H1 (cell line): ENCODE data around the gene CACNA1B. TPM values are rescaled to one million over a fixed set of nuclear protein-coding genes. Genes with fewer than 3 reads are reported as not detected.

ENCODE experiments used
- CTCF ChIA-PET: fragments of 300-600 bp; sonication (Branson Sonifier 250); formaldehyde crosslinking; loops from one replicate; lab custom pipeline; 2021; ENCODE audit not compliant: partially characterized antibody; lab: Charles Lee
- POLR2A ChIA-PET: fragments of 300-600 bp; sonication (Branson Sonifier 250); formaldehyde crosslinking; loops from one replicate; lab custom pipeline; 2021; ENCODE audit warnings: inconsistent platforms; ENCODE audit not compliant: partially characterized antibody; lab: Charles Lee
- DNase-seq, 2 experiments: peaks; one replicate each; pipeline versions ENCODE4 v3.0.0 to v3.0.0-alpha.2; 2010 to 2022; ENCODE audit warnings: low spot score in 2 of 2, low read depth in 1 of 2, mixed read lengths in 1 of 2
- FAIRE-seq: peaks from 2 replicates; lab custom pipeline; 2011; peaks lifted over from hg19 to GRCh38; lab: Jason Lieb, UNC
- H2AFZ ChIP-seq: 2 replicates; pipeline ENCODE4 v1.8.1; 2012; ENCODE audit warnings: low read length, inconsistent platforms
- H2AK5ac ChIP-seq: 2 replicates; pipeline ENCODE4 v1.6.1; 2013; ENCODE audit warnings: low read depth, low read length
- H2BK120ac ChIP-seq: replicated peaks from 2 replicates; pipeline ENCODE3; 2013; ENCODE audit warnings: low read depth, low read length, inconsistent platforms
- H2BK12ac ChIP-seq: 2 replicates; pipeline ENCODE4 v1.6.1; 2013; ENCODE audit warnings: low read depth, low read length
- H2BK15ac ChIP-seq: 2 replicates; pipeline ENCODE4 v1.6.1; 2013; ENCODE audit warnings: low read length
- H2BK20ac ChIP-seq: 2 replicates; pipeline ENCODE4 v1.6.1; 2013; ENCODE audit warnings: low read length
- H2BK5ac ChIP-seq: 2 replicates; pipeline ENCODE4 v1.6.1; 2013; ENCODE audit warnings: low read depth, low read length
- H3K14ac ChIP-seq: 2 replicates; pipeline ENCODE4 v1.6.1; 2013; ENCODE audit warnings: inconsistent platforms; ENCODE audit not compliant: insufficient read length
- H3K18ac ChIP-seq: 2 replicates; pipeline ENCODE4 v1.6.1; 2013; ENCODE audit warnings: low read length; ENCODE audit errors: extremely low read depth
- H3K23ac ChIP-seq: 2 replicates; pipeline ENCODE4 v1.6.1; 2013; ENCODE audit warnings: inconsistent platforms; ENCODE audit not compliant: insufficient read length
- H3K23me2 ChIP-seq: 2 replicates; pipeline ENCODE4 v1.6.1; 2013; ENCODE audit warnings: low read depth, low read length
- H3K27ac ChIP-seq: 2 replicates; pipeline ENCODE4 v1.6.1; 2011; ENCODE audit warnings: low read depth, low read length, inconsistent platforms
- H3K27me3 ChIP-seq, 4 experiments: replicated peaks in 1 of 4; 1 replicate in 1 of 4; 2 replicates in 3 of 4; pipeline versions ENCODE4 v1.6.1 to v1.8.1; 2011 to 2013; ENCODE audit warnings: low read length in 3 of 4, mild to moderate bottlenecking in 3 of 4, inconsistent platforms in 2 of 4, mixed read lengths in 2 of 4, moderate library complexity in 1 of 4; ENCODE audit not compliant: control insufficient read depth in 3 of 4, insufficient read depth in 3 of 4; ENCODE audit errors: extremely low read depth in 1 of 4
- H3K36me3 ChIP-seq, 4 experiments: 2 replicates each; pipeline versions ENCODE4 v1.6.1 to v1.8.1; 2011 to 2013; ENCODE audit warnings: mild to moderate bottlenecking in 4 of 4, low read length in 3 of 4, moderate library complexity in 2 of 4, control low read depth in 1 of 4, inconsistent platforms in 1 of 4; ENCODE audit not compliant: insufficient read depth in 4 of 4, control insufficient read depth in 2 of 4
- H3K4ac ChIP-seq: replicated peaks from 2 replicates; pipeline ENCODE3; 2013; ENCODE audit warnings: low read length, low read depth, mixed read lengths, inconsistent platforms; ENCODE audit not compliant: insufficient read length
- H3K4me1 ChIP-seq, 4 experiments: replicated peaks in 1 of 4; 1 replicate in 1 of 4; 2 replicates in 3 of 4; pipeline versions ENCODE4 v1.6.1 to v1.8.1; 2011 to 2013; ENCODE audit warnings: low read length in 3 of 4, inconsistent platforms in 2 of 4, mixed read lengths in 1 of 4; ENCODE audit not compliant: insufficient read depth in 4 of 4, control insufficient read depth in 3 of 4
- H3K4me2 ChIP-seq, 2 experiments: 2 replicates each; pipeline versions ENCODE4 v1.6.1 to v1.8.1; 2011 to 2013; ENCODE audit warnings: low read depth in 2 of 2, low read length in 2 of 2, control low read depth in 1 of 2, inconsistent platforms in 1 of 2, mild to moderate bottlenecking in 1 of 2; ENCODE audit not compliant: insufficient read depth in 1 of 2
- H3K4me3 ChIP-seq, 4 experiments: fragments of 200-600, 300-600 bp in 1 of 4; sonication (generic), shearing (Covaris generic), sonication (Bioruptor Twin) in 1 of 4; 2 replicates each; pipeline versions ENCODE4 v1.5.1 to v1.8.1; 2011 to 2016; ENCODE audit warnings: low read length in 4 of 4, low read depth in 3 of 4, control low read depth in 2 of 4, inconsistent platforms in 2 of 4, mild to moderate bottlenecking in 2 of 4, mixed read lengths in 1 of 4, moderate library complexity in 1 of 4; ENCODE audit not compliant: insufficient read depth in 2 of 4; ENCODE audit errors: extremely low read depth in 1 of 4
- H3K56ac ChIP-seq: replicated peaks from 2 replicates; pipeline ENCODE3; 2013; ENCODE audit warnings: low read depth, mild to moderate bottlenecking, mixed read lengths, low read length, inconsistent platforms; ENCODE audit not compliant: insufficient read length
- H3K79me1 ChIP-seq: 2 replicates; pipeline ENCODE4 v1.6.1; 2013; ENCODE audit warnings: low read depth, low read length, control low read depth
- H3K79me2 ChIP-seq, 2 experiments: 2 replicates each; pipeline versions ENCODE4 v1.6.1 to v1.8.1; 2012 to 2013; ENCODE audit warnings: low read length in 2 of 2, mild to moderate bottlenecking in 2 of 2, inconsistent platforms in 1 of 2; ENCODE audit not compliant: insufficient read depth in 2 of 2, control insufficient read depth in 1 of 2
- H3K9ac ChIP-seq, 4 experiments: replicated peaks in 1 of 4; 1 replicate in 1 of 4; 2 replicates in 3 of 4; pipeline versions ENCODE4 v1.6.1 to v1.8.1; 2011 to 2013; ENCODE audit warnings: low read depth in 3 of 4, low read length in 3 of 4, control low read depth in 2 of 4, mild to moderate bottlenecking in 2 of 4, moderate library complexity in 2 of 4, inconsistent platforms in 1 of 4; ENCODE audit errors: extremely low read depth in 1 of 4
- H3K9me3 ChIP-seq, 2 experiments: 2 replicates each; pipeline versions ENCODE4 v1.6.1 to v1.8.1; 2012 to 2013; ENCODE audit warnings: mild to moderate bottlenecking in 2 of 2, moderate library complexity in 2 of 2, control low read depth in 1 of 2, inconsistent platforms in 1 of 2, low read depth in 1 of 2, low read length in 1 of 2, mixed read lengths in 1 of 2; ENCODE audit not compliant: insufficient read depth in 2 of 2
- H4K20me1 ChIP-seq, 2 experiments: replicated peaks in 1 of 2; 2 replicates each; pipeline versions ENCODE3 to v1.8.1; 2011 to 2013; ENCODE audit warnings: inconsistent platforms in 2 of 2, low read length in 2 of 2, mild to moderate bottlenecking in 1 of 2; ENCODE audit not compliant: insufficient read depth in 2 of 2, control insufficient read depth in 1 of 2
- H4K5ac ChIP-seq: 2 replicates; pipeline ENCODE4 v1.6.1; 2013; ENCODE audit warnings: low read length, low read depth, mixed read lengths, inconsistent platforms; ENCODE audit not compliant: insufficient read length
- H4K8ac ChIP-seq: 2 replicates; pipeline ENCODE4 v1.8.0; 2013; ENCODE audit warnings: mild to moderate bottlenecking, moderate library complexity, low read length, inconsistent platforms; ENCODE audit not compliant: insufficient read depth; ENCODE audit errors: extremely low read depth
- H4K91ac ChIP-seq: replicated peaks from 2 replicates; pipeline ENCODE3; 2013; ENCODE audit warnings: low read length, mixed read lengths, inconsistent platforms; ENCODE audit not compliant: insufficient read length
- GABPA ChIP-seq: IDR thresholded peaks from 2 replicates; pipeline ENCODE4 v1.6.1; 2011; ENCODE audit warnings: mild to moderate bottlenecking, low read length, moderate library complexity, borderline replicate concordance; ENCODE audit not compliant: insufficient read depth
- NANOG ChIP-seq: IDR thresholded peaks from 2 replicates; pipeline ENCODE4 v1.6.1; 2011; ENCODE audit warnings: low read length, low read depth, mild to moderate bottlenecking, inconsistent platforms; ENCODE audit not compliant: insufficient read depth, poor library complexity, severe bottlenecking
- POLR2AphosphoS5 ChIP-seq: IDR thresholded peaks from 2 replicates; pipeline ENCODE4 v1.6.1; 2011; ENCODE audit warnings: low read depth, low read length
- ZNF274 ChIP-seq: IDR thresholded peaks from 2 replicates; pipeline ENCODE4 v1.7.0; 2012; ENCODE audit warnings: low read length, borderline replicate concordance; ENCODE audit errors: extremely low read depth
- WGBS, 2 experiments: shearing (Covaris generic) in 1 of 2; methylation state at CpG; one replicate each; pipeline versions ENCODE4 v1.1.6 to v1.1.7; 2013 to 2015; ENCODE audit warnings: low lambda C conversion rate in 2 of 2, mixed read lengths in 2 of 2, inconsistent platforms in 1 of 2, low coverage in 1 of 2, missing lambda C conversion rate in 1 of 2; ENCODE audit not compliant: insufficient replicate concordance in 2 of 2, insufficient coverage in 1 of 2, insufficient read length in 1 of 2; ENCODE audit errors: extremely low coverage in 1 of 2, missing lambda C conversion rate in 1 of 2; 5-methylcytosine and 5-hydroxymethylcytosine counted together
- polyA plus RNA-seq, 7 experiments: library from polyadenylated mRNA; depleted of rRNA in 3 of 7; stranded (reverse) in 5 of 7; unstranded in 2 of 7; fragments of >200 nt in 5 of 7; fragments of 200-250 nt in 2 of 7; gene quantifications; 1 replicate in 5 of 7; 2 replicates in 1 of 7; 4 replicates in 1 of 7; pipeline versions ENCODE4 v1.2.1 to v1.2.3, GENCODE V29; 2011 to 2013; ENCODE audit warnings: missing spikeins in 2 of 7, mixed read lengths in 2 of 7
- total RNA-seq: library from RNA; stranded (reverse); fragmentation: NEBNext Ultra II Directional; extraction: Animal tissue kit (Norgen Biotek cat#: 25700); gene quantifications from 2 replicates; pipeline ENCODE4 v1.2.1, GENCODE V29; 2021

Gene CACNA1B
- total and polyA plus RNA-seq, 2 of the 8 experiments (the other 6 are each of a cell fraction or from before 2014, with no cell fraction given), result 1.5 to 5.7 TPM

GRCh38 chr9:137918331-137919094 is 40.9 kb downstream of the CACNA1B start:
- no peak overlapping the region for H2BK5ac ChIP-seq
- H3K27me3 ChIP-seq, result no peaks in the 10 kb centered on the region
- H2AFZ ChIP-seq, result no peak overlapping the region
- DNase-seq, result no peak
- H4K8ac ChIP-seq, result no peak overlapping the region
- no peak overlapping the region for H3K23ac ChIP-seq
- no peak overlapping the region for H4K5ac ChIP-seq
- H3K79me2 ChIP-seq, result no peaks in the 10 kb centered on the region
- H2BK120ac ChIP-seq, result no peak overlapping the region
- no peak overlapping the region for H3K18ac ChIP-seq
- peaks cover 26 to 73% of the 10 kb centered on the region in 2 experiments for H3K9me3 ChIP-seq
- ChIA-PET POLR2A (no interaction called here), CTCF (interaction anchor here (0.6 to 1.1 kb wide), 4 partner anchors 16 to 629 kb away, joined by 3 to 4 read pairs (median 4); no protein-coding TSS in a partner anchor)
- no peaks in the 10 kb centered on the region for H3K79me1 ChIP-seq
- FAIRE-seq, result no peak
- WGBS, 2 experiments, result 85% methylated on average over 9 of the region's 9 CpGs; no CpG with 5 or more reads in 1 of the 2 experiments
- no peak overlapping the region for H3K9ac ChIP-seq
- H2AK5ac ChIP-seq, result no peak overlapping the region
- H2BK15ac ChIP-seq, result no peak overlapping the region
- H3K23me2 ChIP-seq, result no peaks in the 10 kb centered on the region
- H2BK12ac ChIP-seq, result no peak overlapping the region
- no peak overlapping the region for H3K56ac ChIP-seq
- no peak overlapping the region for H3K4me2 ChIP-seq
- H3K36me3 ChIP-seq, result peaks cover 0 to 7% (median under 1%) of the 10 kb centered on the region in 4 experiments; a peak in 3 of 8 replicates
- no peak overlapping the region for H2BK20ac ChIP-seq
- H3K4ac ChIP-seq, result no peak overlapping the region
- no peaks in the 10 kb centered on the region for H3K4me1 ChIP-seq
- no peak overlapping the region for H3K14ac ChIP-seq
- no peak overlapping the region for H4K91ac ChIP-seq
- no peak overlapping the region for H3K27ac ChIP-seq
- no peak overlapping the region for H3K4me3 ChIP-seq
- peaks cover 0 to 6% of the 10 kb centered on the region in 2 experiments for H4K20me1 ChIP-seq
- TF ChIP-seq GABPA (no peak), NANOG (no peak), ZNF274 (no peak), POLR2AphosphoS5 (no peak)
